HG02885 (cell line): ENCODE data around the gene TASOR2.

Experiments used
- ATAC-seq: cut with Tn5 transposase; IDR thresholded peaks from one replicate; pipeline ENCODE4 v1.9.1; 2021; ENCODE audit warnings: mild to moderate bottlenecking; ENCODE audit not compliant: unreplicated experiment, poor library complexity

TASOR2 gene

GRCh38 chr10:5679606-5680005 is 5.0 kb upstream of the TASOR2 start:
- no peak for ATAC-seq

DNA sequence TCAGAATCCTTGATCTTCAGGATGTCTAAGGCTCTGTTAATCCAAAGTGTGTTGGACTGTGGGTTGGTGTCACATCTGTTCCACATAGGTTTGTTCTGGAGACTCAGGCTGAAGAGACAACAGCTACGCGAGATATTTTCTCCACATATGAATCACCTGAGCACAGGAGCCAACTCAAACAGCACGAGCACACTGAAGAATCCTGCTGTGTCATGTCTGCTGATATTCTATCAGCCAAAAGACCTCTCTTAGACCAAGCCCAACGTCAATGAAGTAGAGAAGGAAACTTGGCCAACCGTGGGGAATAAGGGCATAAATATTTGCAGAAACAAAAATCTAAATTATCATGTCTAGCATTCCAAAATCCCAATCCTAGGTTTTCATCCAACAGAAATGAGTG is 2.7 kb upstream of the TASOR2 start:
- ATAC-seq: no peak

DNA sequence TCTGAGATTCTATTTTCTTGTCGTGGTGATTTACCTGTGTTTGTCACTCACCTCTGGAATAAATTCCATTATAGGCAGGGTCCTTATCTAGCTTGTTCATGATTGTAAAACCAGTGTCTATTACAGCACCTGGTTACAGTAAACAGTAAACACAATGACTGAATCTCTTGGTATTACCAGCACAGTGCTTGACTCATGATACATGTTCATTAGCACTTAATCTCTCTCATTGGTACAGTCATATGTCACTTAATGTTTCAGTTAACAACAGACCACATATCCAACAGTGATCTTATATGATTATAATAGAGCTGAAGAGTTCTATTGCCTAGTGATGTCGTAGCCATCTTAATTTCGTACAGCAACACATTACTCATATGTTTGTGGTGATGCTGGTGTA is 1.6 kb upstream of the TASOR2 start:
- ATAC-seq: no peak

DNA sequence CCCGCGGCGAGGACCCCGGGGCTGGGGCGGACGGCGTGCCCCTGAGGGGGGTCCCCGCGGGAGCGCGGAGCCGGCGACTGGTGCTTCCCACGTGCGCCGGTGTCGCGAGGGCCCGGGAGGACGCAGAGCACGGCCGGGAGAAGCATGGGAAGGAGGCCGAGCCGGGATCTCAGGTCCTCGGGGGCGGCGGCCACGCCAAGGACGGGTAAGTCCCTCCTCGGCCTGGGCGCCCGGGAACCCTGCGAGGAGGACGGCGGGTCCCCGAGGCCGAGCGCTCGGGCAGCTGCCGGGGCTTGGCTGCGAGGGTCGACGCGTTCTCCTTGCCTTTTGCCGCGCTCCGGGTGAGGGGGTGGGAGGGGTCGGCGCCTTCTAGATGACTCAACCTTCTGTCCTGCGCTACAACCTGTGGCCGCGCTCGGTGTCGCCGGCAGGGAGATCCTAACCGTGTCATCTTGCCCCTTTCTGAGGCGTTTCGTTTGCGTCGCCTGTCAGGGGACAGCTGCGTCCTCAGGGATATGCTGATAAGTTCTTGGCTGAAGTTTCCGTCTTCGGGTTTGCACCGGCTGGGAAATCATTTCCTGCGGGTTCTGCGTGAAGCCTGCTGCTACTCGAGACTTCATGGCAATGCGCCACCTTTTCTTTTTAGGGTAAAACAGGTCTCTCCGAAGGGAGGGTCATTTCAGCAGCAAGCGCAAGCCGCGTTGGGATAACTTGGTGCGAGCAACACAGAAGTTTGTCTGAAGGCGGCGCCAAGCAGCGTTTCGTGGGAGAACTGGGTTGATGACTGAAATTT is 529 bp downstream of the TASOR2 start:
- ATAC-seq: peak; percentile 43

DNA sequence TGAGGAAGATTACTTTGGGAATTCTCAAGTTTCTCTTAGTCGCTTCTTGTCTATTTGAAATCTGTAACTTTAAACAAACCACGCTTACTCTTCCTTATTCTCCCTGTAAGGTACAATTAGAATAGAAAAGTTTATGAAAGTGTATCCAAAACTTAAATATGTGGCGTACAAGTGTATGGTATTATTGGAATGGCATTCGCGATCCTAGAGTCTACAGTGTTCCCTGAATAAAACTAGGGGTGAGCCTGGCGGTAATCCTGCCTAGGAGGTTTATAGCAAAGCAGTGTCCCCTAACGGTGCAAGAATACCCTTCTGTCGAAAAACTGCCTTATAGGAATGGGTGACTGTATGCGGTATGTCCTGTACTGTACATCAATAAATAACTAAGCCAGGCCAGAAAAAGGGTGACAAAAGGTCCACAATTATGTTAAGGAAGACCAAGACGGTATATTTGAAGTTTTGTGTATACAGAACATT is 1.2 kb downstream of the TASOR2 start:
- ATAC-seq: no peak

- ATAC-seq: no peak
Observed at GRCh38 chr10:5688587-5688986, 3.9 kb downstream of the TASOR2 start.

DNA sequence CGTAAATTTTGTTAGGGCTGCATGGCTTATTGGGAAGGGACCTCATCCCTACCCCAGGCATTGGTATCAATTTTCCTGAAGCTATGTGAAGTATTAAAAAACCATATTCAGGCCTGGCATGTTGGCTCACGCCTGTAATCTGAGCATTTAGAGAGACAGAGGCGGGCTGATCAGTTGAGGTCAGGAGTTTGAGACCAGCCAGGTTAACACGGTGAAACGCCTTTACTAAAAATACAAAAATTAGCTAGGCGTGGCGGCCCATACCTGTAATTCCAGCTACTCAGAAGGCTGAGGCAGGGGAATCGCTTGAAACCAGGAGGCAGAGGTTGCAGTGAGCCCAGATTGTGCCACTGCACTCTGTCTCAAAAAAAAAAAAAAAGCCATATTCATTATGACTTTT is 7.1 kb downstream of the TASOR2 start:
- ATAC-seq: no peak

GRCh38 chr10:5692461-5693358 is 8.1 kb downstream of the TASOR2 start:
- ATAC-seq: peak; percentile 72

DNA sequence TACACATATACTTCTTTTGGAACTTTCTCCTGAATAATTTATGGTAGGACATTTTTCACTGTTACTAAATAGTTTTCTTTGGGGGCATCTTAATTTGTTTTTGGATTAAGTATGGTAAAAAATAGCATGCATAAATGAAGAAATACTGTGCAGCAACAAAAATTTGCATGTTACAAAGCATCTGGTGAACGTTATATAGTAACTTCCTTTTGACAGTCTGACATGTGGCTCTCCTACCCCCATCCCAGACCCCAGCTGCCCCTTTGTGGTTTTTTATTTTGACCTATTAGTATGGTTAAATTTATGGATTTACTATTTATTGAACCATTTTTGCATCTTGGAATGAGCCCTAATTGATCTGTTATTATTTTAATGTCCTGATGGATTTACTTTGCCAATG is 9.9 kb downstream of the TASOR2 start:
- no peak for ATAC-seq

- no peak for ATAC-seq
Observed at GRCh38 chr10:5697342-5697741, 12.7 kb downstream of the TASOR2 start.

- ATAC-seq: no peak
Observed at GRCh38 chr10:5698062-5698461, 13.4 kb downstream of the TASOR2 start.

DNA sequence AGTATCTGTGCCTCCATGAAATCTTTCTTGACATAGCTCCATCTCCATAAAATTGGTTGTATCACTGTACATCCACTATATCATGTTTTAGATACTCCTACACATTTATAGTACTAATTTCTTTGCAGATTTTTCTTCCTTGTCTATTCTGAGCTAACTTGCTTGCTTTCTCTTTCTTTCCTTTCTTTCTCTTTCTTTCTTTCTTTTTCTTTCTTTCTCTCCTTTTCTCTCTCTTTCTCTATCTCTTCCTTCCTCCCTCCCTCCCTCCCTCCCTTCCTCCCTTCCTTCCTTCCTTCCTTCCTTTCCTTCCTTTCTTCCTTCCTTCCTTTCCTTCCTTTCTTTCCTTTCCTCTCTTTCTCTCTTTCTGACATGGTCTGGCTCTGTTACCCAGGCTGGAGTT is 23.7 kb downstream of the TASOR2 start:
- ATAC-seq: no peak

- no peak for ATAC-seq
Observed at GRCh38 chr10:5709865-5710264, 25.2 kb downstream of the TASOR2 start.

GRCh38 chr10:5710859-5711258 is 26.2 kb downstream of the TASOR2 start:
- no peak for ATAC-seq

DNA sequence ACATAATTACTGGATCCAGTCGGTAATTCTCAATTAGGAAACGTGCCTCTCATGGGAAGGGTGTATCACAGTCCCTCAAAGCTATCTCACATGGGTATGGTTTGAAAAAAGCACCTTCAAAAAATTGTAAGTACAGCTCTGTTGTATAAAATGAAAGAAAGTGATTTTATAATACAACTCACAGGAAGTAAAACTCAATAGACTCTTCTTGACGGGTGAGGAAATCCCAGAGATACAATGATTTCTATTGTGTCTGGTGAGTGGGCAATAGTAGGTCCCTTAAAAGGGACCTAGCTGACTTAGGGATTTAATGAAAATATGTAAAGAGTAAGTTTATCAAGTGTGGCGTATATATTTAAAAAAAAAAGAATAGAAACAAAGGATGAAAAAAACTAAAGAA is 27.0 kb downstream of the TASOR2 start:
- no peak for ATAC-seq

GRCh38 chr10:5719546-5719945 is 34.9 kb downstream of the TASOR2 start:
- no peak for ATAC-seq

DNA sequence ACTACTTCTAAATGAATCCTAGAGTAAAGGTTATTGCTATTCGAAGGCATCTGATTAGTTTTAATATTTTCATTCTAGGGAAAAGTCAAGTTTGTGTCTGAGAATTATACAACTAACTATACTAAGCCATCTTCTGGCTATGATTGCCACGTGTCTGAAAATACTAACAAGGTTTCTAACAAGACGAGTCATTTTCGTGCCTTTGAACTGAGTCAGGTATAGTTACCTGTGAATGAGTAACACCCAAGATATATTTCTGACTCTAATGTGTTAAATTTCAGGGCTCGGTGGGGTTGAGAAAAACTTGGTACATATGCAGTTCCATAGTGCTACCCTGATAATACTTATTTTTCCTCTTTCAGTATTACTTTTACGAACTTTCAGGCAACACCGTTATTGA is 35.5 kb downstream of the TASOR2 start:
- no peak for ATAC-seq

GRCh38 chr10:5723692-5724091 is 39.1 kb downstream of the TASOR2 start:
- ATAC-seq: no peak

GRCh38 chr10:5730766-5731165 is 46.1 kb downstream of the TASOR2 start:
- ATAC-seq: no peak

- ATAC-seq: no peak
Observed at GRCh38 chr10:5731559-5731958, 46.9 kb downstream of the TASOR2 start.

GRCh38 chr10:5732141-5732540 is 47.5 kb downstream of the TASOR2 start:
- no peak for ATAC-seq
